Heart left ventricle (tissue), 13 donors: ENCODE results near the gene MACROH2A1.

Experiments used
- CTCF ChIP-seq, 12 donors: fragments of 200-600 bp; sonication (generic) in 4 of 12; IDR thresholded peaks; one replicate each; pipeline versions ENCODE4 v1.5.0 to v1.8.0; 2018 to 2022; ENCODE audit warnings: antibody characterized with exemption in 12 of 12, mild to moderate bottlenecking in 5 of 12
- POLR2A ChIP-seq, 2 donors: fragments of 450-650 bp; IDR thresholded peaks; one replicate each; pipeline ENCODE4 v1.6.1; 2017; ENCODE audit warnings: antibody characterized with exemption in 2 of 2, mild to moderate bottlenecking in 2 of 2, moderate library complexity in 2 of 2
- donor health status: ischemic (EF 13 %, LVEDD 7.1; RV severe dilation, severe dysfunction).
- donor health status: DM: no; HTN: yes; CAD: no.
- donor health status: DM: no; HTN: no; CAD: no.
- donor health status: ischemic (EF 25% LVEDD 6.9; RV normal size, moderate dysfunction).
- donor health status: ischemic (EF 25% LVEDD 5.7; RV mildly dilated, moderate dysfunction).
- donor health status: ischemic (EF 35%, LVEDD 5.7; RV mildly dilated, moderate dysfunction).
- donor health status: nonischemic (EF 11% LVEDD 7.7; RV severe dilation, severe dysfunction).
- donor health status: DM: yes; HTN: yes; CAD: no.
- donor health status: PGD.
- donor health status: ischemic (EF 29% LVEDD 5.4; RV normal size, mild dysfunction).
- donor health status: nonischemic (EF 23%, LVEDD 6.1; RV moderate dilation, normal function).

GRCh38 chr5:135369952-135370351 lies 29.1 kb downstream of the MACROH2A1 start:
- no peak for TF ChIP-seq CTCF (IDR thresholded peaks at IDR 0.05)
- TF ChIP-seq POLR2A (IDR thresholded peaks at IDR 0.05): no peak
